ENCODE measurements around the gene LBHD1.
A peak's percentile ranks its signal among the peaks of the same experiment; 100 is the strongest.
"Not testable (repeated sequence)": the region's sequence is repeated elsewhere in the genome, so short reads cannot be mapped to it uniquely, and the experiment has no call there.

LBHD1 gene

GRCh38 chr11:62671608-62672389 lies at the start of gene LBHD1, which contains the start of gene UQCC3:
LBHD1 (minus strand) TSS chr11:62672267; CDS start chr11:62670031, 2,236 bp downstream.
UQCC3 (plus strand) TSS chr11:62671673; CDS start chr11:62671746, 73 bp downstream.
- DNase-seq, result peak; percentile 92

GRCh38 chr11:62719302-62719978 lies 47.4 kb upstream of the LBHD1 start:
- no peak for DNase-seq

- DNase-seq, result no peak
Measured at GRCh38 chr11:62716816-62717215, 44.7 kb upstream of the LBHD1 start.

DNA sequence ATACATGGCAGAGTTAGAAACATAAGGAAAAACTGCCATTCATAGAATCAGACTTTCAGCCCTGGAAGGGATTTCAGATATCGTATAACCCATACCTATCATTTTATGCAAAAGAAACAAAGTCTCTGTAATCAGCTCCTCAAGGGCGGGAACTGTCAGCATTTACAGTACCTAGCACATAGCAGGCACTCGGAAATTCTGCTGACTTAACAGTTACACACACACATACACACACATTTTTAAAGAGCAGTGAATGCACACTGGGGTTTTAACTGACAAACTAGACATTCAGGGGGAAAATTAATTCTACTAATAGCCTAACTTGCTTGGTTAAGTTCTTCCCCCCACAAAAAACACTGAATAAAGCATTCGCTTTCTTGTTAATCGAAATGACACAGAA lies 44.1 kb upstream of the LBHD1 start:
- DNase-seq, result no peak

GRCh38 chr11:62715150-62716130 lies 43.4 kb upstream of the LBHD1 start:
- DNase-seq, result no peak

DNA sequence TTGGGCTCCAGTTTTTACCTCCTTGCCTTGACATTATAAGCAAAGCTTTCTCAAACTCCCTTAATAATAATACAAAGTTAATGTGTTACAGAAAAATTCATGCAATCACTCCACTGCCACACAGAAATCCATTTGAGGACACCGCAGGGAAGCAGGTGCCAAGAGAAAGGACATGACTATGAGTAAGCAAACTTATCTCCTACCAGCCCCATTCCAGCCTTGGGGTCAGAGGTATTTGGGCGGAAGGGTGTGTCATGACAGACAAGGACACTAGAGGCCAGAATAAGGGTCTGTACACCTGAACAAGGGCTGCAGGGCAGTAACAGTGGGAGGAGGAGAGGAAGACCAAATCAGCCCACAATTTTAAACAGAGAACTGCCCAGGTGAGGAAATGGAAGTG lies 41.3 kb upstream of the LBHD1 start:
- DNase-seq, result no peak

GRCh38 chr11:62712861-62713260 lies 40.8 kb upstream of the LBHD1 start:
- no peak for DNase-seq

- DNase-seq, result no peak
Measured at GRCh38 chr11:62712276-62712812, 40.3 kb upstream of the LBHD1 start.

DNA sequence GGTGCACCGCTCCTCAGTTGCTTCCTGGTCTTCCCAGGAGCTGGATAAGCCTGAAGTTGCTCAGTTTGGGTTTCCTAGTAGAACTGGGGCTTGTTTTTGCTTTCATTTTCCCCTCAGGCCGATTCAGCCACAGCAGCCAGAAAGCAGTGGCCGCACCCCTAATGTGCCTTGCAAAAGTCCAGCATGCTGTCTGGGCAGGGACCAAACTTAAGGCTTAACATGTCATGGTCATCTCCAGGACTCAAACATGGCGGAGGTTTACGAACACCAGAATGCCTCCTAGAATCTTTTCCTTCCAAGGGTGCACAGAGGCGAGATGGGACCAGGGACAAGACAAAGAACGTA lies 37.9 kb upstream of the LBHD1 start:
- no peak for DNase-seq

DNA sequence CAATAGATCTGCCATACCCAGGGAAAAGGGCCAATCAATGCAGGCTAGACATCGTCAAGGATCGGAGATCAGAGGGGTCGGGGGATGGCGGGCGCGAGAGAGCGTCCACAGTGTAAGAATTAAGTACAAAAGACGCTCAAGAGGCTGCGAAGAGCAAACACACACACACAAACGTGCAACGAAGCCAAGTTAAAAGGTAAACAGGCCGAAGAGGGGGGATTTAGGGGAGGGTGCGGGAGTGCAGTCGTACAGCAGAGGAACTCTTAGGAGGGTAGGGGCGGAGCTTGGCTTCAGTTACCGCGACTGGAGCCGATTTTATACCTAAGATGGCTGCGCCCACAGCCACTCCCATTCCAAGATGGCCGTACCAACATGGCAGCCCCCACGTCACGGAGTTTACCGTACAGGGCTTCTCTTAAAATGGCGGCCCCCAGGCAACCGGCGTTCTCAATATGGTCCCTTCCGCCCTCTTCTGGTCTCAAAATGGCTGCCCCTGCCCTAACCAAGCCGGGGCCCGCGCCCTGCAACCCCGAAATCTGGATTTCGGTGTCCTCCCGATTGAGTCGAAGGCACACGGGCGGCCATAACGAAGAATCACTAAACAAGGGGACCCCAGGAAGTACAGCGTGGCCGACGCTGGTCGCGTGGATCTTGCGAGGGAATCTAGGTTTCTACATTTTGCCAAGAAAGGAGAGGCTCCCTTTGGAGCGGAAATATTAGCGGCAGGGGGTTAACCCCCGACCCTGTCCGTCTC lies 37.4 kb upstream of the LBHD1 start:
- peak; percentile 99 for DNase-seq

- no peak for DNase-seq
Measured at GRCh38 chr11:62708793-62709192, 36.7 kb upstream of the LBHD1 start.

DNA sequence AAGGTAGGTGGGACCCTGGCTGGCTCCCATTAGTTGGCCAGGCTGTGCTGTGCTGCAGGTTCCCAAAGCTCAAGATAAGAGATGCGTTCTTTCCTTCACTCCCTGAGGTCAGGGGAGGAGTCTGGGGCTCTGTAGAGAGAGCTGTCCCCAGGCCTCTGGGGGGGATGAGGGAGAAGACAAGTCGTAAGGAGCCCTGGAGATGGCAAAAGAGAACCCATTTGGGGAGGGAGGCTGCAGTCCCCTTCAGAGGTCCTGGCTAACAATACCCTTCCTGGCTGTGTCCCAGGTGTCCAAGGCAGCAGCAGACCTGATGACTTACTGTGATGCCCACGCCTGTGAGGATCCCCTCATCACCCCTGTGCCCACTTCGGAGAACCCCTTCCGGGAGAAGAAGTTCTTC lies 36.3 kb upstream of the LBHD1 start:
- peak; percentile 40 for DNase-seq

GRCh38 chr11:62707277-62707861 lies 35.3 kb upstream of the LBHD1 start, which contains the start of the genes BSCL2 and GNG3:
BSCL2 (minus strand) TSS chr11:62707424; CDS start chr11:62707195, 229 bp downstream.
GNG3 (plus strand) TSS chr11:62707676; CDS start chr11:62708296, 620 bp downstream.
- peak; percentile 97 for DNase-seq

- no peak for DNase-seq
Measured at GRCh38 chr11:62706850-62707247, 34.8 kb upstream of the LBHD1 start.

DNA sequence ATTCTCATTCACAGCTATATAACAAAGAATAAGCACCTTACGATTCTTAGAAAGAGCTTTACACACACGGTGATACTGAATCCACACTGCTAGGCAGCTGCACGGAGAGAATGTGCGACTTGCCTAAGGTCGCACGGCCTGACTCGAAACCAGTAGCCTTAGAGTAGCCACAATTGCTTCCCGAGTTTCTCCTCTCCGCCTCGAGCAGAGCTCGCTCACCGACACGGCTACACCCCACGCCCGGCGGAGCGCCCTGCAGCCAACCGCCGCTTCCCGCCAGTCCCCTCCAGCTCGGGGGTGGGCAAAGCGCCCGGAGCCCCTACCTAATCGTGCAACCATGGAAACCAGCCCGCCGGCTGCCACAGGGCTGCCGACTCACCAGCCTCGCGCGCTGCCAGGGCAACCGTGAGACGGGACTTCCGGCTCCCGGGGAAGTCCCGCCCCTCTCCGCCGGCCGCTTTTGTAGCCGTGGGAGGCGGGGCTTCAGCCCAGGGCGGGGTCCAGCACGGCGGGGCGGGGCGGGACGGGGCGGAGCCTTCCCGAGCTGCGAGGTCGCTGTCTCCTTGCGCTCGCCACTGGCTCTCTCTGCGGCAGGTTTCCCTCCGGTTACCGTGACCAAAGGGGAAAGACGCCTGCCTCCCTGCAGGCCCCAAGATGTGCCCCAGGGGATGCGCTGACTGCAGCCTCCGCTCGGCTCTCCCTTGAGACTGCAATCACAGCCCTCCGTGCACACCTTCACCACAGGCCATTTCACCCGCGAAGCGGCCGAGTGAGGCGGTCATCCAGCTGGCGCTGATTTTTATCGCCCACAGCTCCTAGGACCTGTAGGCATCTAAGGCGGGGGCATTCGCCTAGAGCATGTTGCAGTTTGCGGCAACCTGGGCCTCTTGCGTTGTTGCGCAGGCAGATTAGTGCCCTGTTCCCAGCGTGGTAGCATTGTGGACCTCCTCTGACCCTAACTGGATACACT lies 34.1 kb upstream of the LBHD1 start:
- DNase-seq, result peak; percentile 98

DNA sequence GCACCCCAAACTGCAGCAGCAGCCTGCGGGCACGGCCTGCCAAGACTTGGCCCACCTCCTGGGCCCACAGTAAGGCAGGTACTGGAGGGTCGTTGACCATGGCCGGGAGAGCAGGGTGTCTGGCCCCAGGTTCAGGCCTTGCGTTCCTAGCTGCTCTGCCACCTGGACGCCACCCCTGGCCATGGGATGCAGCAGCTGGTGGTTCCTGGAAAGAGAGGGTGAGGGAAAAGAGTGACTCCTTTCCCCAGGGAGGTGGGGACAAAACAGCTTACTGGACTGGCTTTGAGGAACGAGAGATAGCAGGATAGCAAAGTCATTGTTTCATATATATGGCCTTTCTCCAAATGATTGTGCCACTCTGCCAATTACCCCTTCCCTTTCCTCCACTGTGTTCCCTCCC lies 33.3 kb upstream of the LBHD1 start:
- DNase-seq, result no peak

- not testable (repeated sequence) for DNase-seq
Measured at GRCh38 chr11:62703921-62704320, 31.9 kb upstream of the LBHD1 start.

DNA sequence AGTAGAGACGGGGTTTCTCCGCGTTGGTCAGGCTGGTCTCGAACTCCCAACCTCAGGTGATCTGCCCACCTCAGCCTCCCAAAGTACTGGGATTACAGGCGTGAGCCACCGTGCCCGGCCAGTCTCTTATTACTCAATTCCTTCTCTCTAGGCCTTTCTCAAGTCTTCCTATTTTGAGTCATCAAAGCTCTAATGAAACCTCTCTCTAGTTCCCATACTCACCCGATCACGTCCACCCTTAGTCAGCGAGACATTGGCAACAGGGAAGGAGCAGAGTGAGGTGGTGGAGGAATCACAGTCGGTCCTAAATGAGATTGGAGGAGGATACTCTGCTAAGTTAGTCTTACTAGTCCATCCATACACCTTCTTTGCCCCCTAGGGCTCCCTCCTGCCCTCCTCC lies 30.2 kb upstream of the LBHD1 start:
- no peak for DNase-seq

DNA sequence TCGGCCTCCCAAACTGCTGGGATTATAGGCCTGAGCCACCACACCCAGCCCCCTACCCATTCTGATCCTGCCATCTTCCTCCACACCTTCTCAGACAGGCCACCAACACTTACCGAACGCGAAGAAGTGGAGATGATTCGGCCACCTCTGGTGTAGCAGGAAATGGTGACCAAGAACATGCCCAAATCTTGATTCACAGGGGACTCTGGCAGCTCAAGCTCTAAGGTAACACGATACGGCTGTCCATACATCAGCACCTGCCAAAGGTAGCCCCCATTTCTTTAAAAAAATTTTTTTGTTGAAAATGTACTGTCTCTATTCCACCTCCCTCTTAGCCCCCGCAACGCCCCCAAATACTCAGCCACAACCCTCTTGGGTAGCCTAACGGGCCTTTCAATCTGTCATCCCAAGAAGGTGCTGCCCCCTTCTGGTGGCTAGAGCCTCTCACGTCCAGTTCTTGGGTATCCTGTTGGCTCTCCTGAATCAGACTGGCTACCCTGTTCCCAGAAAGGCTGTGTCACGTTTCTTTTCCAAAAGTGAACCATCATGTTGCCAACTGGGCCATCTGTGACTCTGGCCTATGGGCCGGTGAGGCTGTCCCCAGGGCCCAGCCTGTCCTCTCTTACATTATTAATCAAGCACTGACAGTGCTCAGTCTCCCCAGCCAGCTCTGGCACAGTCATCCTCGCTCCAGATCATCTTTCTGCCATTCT lies 22.5 kb upstream of the LBHD1 start:
- DNase-seq, result peak; percentile 89

DNA sequence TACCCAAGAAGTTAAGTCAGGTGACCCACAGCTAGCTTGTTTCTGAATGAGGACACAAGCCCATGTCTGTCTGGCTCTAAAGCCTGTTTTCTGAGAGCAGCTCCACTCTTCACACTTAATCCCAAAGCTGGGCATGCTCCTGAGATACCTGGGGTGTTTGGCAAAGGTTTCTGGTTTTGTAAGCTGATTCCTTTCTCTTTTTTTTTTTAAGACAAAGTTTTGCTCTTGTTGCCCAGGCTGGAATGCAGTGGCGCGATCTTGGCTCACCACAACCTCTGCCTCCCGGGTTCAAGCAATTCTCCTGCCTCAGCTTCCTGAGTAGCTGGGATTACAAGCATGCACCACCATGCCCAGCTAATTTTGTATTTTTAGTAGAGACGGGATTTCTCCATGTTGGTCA lies 21.6 kb upstream of the LBHD1 start:
- DNase-seq, result not testable (repeated sequence)
